Right hindlimb (tissue), 1 donor: ENCODE measurements around the gene STEAP2.

Experiments used
- DNase-seq: peaks from one replicate; pipeline ENCODE4 v3.0.0-alpha.2; 2018

Gene STEAP2

GRCh38 chr7:90194911-90195809 lies 16.4 kb upstream of the STEAP2 start:
- DNase-seq = no peak

GRCh38 chr7:90201500-90202195 lies 9.9 kb upstream of the STEAP2 start:
- no peak for DNase-seq

GRCh38 chr7:90207956-90208355 lies 3.6 kb upstream of the STEAP2 start:
- DNase-seq = no peak

GRCh38 chr7:90209776-90210175 lies 1.8 kb upstream of the STEAP2 start:
- no peak for DNase-seq

- no peak for DNase-seq
Observed at GRCh38 chr7:90210475-90210874, 1.1 kb upstream of the STEAP2 start.

- no peak for DNase-seq
Observed at GRCh38 chr7:90210981-90211380, 559 bp upstream of the STEAP2 start.

GRCh38 chr7:90212149-90212495 lies 582 bp downstream of the STEAP2 start:
- no peak for DNase-seq

GRCh38 chr7:90213521-90213920 lies 2.0 kb downstream of the STEAP2 start:
- no peak for DNase-seq

- no peak for DNase-seq
Observed at GRCh38 chr7:90216080-90216674, 4.6 kb downstream of the STEAP2 start.

- no peak for DNase-seq
Observed at GRCh38 chr7:90216771-90217170, 5.2 kb downstream of the STEAP2 start.

GRCh38 chr7:90222390-90222789 lies 10.8 kb downstream of the STEAP2 start:
- DNase-seq = no peak

- peak; percentile 75 for DNase-seq
Observed at GRCh38 chr7:90222811-90223725, 11.5 kb downstream of the STEAP2 start.

- DNase-seq = no peak
Observed at GRCh38 chr7:90224195-90224594, 12.7 kb downstream of the STEAP2 start.

GRCh38 chr7:90225181-90225580 lies 13.6 kb downstream of the STEAP2 start:
- DNase-seq = no peak

- no peak for DNase-seq
Observed at GRCh38 chr7:90225601-90226000, 14.1 kb downstream of the STEAP2 start.

- DNase-seq = no peak
Observed at GRCh38 chr7:90227259-90227658, 15.7 kb downstream of the STEAP2 start.

GRCh38 chr7:90229682-90230081 lies 18.1 kb downstream of the STEAP2 start:
- no peak for DNase-seq

GRCh38 chr7:90230834-90231233 lies 19.3 kb downstream of the STEAP2 start:
- DNase-seq = no peak

- DNase-seq = no peak
Observed at GRCh38 chr7:90231304-90231703, 19.8 kb downstream of the STEAP2 start.

GRCh38 chr7:90232430-90232829 lies 20.9 kb downstream of the STEAP2 start:
- DNase-seq = no peak

- DNase-seq = no peak
Observed at GRCh38 chr7:90233569-90233968, 22.0 kb downstream of the STEAP2 start.

- no peak for DNase-seq
Observed at GRCh38 chr7:90236721-90237289, 25.3 kb downstream of the STEAP2 start.
